Tibial nerve (tissue), 3 donors: ENCODE results near the gene C1orf232.

Experiments used
- POLR2A ChIP-seq, 2 donors: fragments of 450-650 bp; IDR thresholded peaks; one replicate each; pipeline ENCODE4 v1.6.1; 2017; ENCODE audit warnings: antibody characterized with exemption in 2 of 2, mild to moderate bottlenecking in 2 of 2, moderate library complexity in 2 of 2
- TF ChIP-seq, protein P1 (sequence below), 5 experiments: fragments of 200-600 bp in 3 of 5; fragments of 450-650 bp in 2 of 5; sonication (generic) in 3 of 5; IDR thresholded peaks; one replicate each; pipeline ENCODE4 v1.5.1; 2016 to 2019; ENCODE audit warnings: antibody characterized with exemption in 5 of 5, mild to moderate bottlenecking in 3 of 5, moderate library complexity in 2 of 5

- TF ChIP-seq, protein P1, sequence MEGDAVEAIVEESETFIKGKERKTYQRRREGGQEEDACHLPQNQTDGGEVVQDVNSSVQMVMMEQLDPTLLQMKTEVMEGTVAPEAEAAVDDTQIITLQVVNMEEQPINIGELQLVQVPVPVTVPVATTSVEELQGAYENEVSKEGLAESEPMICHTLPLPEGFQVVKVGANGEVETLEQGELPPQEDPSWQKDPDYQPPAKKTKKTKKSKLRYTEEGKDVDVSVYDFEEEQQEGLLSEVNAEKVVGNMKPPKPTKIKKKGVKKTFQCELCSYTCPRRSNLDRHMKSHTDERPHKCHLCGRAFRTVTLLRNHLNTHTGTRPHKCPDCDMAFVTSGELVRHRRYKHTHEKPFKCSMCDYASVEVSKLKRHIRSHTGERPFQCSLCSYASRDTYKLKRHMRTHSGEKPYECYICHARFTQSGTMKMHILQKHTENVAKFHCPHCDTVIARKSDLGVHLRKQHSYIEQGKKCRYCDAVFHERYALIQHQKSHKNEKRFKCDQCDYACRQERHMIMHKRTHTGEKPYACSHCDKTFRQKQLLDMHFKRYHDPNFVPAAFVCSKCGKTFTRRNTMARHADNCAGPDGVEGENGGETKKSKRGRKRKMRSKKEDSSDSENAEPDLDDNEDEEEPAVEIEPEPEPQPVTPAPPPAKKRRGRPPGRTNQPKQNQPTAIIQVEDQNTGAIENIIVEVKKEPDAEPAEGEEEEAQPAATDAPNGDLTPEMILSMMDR (IDR thresholded peaks at IDR 0.05) = no peak
- TF ChIP-seq POLR2A (IDR thresholded peaks at IDR 0.05) = no peak
Measured at GRCh38 chr1:26189751-26190275, 21.1 kb upstream of the C1orf232 start.
